Measurements from ENCODE around the gene DNAH10.

DNAH10 gene

DNA sequence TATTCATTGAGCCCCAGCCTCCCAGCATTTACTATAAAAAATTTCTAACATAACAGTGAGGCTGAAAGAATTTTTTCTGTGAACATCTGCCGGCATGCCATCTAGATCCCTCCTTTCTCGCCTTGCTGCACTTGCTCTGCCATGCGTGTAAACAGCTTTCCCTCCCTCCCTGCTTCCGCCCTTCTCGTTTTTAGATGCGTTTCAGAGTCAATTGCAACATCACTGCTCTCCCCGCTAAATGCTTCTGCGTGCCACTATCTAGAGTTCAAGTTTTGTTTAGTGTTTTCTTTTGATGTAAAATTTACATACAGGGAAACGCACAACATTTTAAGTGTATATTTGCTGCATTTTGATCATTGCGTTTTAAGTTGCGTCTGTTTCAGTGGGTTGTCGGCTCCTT lies 126.9 kb downstream of the DNAH10 start:
- no peak for TF ChIP-seq CTCF (IDR thresholded peaks at IDR 0.05; ENCODE audit: borderline replicate concordance, control extremely low read depth, extremely low read depth, insufficient read depth, missing control alignments)
- in situ Hi-C loops (cut with MboI; ENCODE audit: low sequenced_read_pairs, unreplicated experiment): no loop called here
- DNase-seq (ENCODE audit: low spot score): no peak

DNA sequence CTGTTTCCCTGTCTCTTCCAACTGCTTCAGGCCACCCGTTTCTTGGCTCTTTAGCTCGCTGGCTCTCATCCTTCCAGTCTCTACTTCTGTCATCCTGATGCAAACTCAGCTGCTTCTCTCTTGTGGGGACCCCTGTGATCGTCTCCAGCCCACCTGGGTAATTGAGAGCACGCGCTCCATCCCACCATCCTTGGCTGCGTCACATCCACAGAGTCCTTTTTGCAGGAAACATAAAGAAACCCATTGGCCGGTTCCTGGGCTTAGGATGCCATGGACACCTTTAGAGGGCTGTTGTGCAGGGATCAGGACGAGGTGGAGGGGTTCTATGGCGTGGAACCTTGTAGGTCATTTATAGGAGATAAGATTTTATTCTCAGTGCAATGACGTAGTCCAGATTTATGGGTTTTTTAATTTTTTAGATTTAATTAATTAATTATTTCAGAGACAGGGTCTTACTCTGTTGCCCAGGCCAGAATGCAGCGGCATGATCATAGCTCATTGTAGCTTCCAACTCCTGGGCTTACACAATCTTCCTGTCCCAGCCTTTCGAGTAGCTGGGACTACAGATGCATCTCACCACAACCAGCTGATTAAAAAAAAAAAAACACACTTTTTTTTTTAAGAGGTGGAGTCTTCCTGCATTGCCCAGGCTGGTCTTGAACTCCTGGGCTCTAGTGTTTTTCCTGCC lies 127.9 kb downstream of the DNAH10 start:
- DNase-seq (ENCODE audit: low spot score): no peak
- in situ Hi-C loops (cut with MboI; ENCODE audit: low sequenced_read_pairs, unreplicated experiment): no loop called here
- no peak for TF ChIP-seq CTCF (IDR thresholded peaks at IDR 0.05; ENCODE audit: borderline replicate concordance, control extremely low read depth, extremely low read depth, insufficient read depth, missing control alignments)

DNA sequence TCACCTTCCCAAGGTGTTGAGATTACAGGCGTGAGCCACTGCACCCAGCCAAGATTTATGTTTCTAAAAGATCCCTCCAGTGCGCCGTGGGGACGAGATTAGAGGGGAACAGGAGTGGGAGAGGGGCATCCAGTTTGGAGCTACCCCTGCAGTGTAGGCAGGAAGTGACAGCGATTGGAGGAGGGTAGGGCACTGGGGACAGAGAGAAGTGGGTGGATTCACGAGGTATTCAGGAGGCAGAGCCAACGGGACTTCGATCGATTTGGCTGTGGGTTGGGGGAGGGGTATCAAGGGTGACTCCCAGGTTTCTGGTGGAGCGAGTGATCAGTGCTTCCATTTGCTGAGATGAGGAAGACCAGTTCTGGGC lies 128.4 kb downstream of the DNAH10 start:
- no peak for TF ChIP-seq CTCF (IDR thresholded peaks at IDR 0.05; ENCODE audit: borderline replicate concordance, control extremely low read depth, extremely low read depth, insufficient read depth, missing control alignments)
- in situ Hi-C loops (cut with MboI; ENCODE audit: low sequenced_read_pairs, unreplicated experiment): no loop called here
- no peak for DNase-seq (ENCODE audit: low spot score)

DNA sequence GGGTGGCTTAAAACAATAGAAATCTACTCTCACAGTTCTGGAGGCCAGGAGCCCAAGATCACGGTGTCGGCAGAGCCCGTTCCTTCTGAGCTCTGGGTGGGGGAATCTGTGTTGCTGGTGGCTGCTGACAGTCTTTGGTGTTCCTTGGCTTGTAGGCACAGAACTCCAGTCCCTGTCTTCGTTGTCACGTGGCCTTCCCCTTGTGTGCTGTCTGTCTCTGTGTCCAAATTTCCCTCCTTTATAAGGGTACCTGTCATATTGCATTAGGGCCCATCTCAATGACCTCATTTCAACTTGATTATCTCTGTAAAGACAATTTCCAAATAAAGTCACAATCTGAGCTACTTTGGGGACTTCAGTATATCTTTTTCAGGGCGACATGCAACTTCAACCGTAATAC lies 128.9 kb downstream of the DNAH10 start:
- in situ Hi-C loops (cut with MboI; ENCODE audit: low sequenced_read_pairs, unreplicated experiment): no loop called here
- TF ChIP-seq CTCF (IDR thresholded peaks at IDR 0.05; ENCODE audit: borderline replicate concordance, control extremely low read depth, extremely low read depth, insufficient read depth, missing control alignments): no peak
- no peak for DNase-seq (ENCODE audit: low spot score)

DNA sequence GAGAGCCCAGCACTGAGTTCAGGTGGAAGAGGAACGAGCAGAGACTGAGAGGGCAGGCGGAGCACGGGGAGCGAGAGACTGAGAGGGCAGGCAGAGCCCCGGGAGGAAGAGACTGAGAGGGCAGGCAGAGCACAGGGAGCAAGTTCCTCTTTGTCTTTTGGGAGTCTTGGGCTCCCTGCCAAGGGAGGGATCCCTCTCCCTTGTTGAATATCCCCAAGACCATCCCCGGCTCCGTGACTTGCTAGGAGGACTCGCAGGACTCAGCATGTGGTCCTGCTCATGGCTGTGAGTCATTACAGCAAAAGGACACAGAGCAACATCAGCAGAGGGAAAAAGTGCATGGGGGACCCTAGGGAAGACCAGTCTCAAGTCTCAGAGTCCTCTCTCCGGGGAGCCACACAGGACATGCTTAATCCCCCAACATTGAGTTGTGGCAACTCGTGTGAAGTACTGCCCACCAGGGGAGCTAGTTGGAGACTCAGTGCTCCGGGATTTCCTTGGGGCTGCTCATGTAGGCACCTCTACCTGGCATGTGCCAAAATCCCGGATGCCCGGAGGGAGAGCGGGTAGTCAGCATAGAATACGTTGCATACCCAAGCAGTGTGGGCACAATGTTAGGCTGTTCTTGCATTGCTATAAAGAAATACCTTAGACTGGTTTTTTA lies 129.5 kb downstream of the DNAH10 start:
- in situ Hi-C loops (cut with MboI; ENCODE audit: low sequenced_read_pairs, unreplicated experiment): no loop called here
- TF ChIP-seq CTCF (IDR thresholded peaks at IDR 0.05; ENCODE audit: borderline replicate concordance, control extremely low read depth, extremely low read depth, insufficient read depth, missing control alignments): no peak
- no peak for DNase-seq (ENCODE audit: low spot score)

DNA sequence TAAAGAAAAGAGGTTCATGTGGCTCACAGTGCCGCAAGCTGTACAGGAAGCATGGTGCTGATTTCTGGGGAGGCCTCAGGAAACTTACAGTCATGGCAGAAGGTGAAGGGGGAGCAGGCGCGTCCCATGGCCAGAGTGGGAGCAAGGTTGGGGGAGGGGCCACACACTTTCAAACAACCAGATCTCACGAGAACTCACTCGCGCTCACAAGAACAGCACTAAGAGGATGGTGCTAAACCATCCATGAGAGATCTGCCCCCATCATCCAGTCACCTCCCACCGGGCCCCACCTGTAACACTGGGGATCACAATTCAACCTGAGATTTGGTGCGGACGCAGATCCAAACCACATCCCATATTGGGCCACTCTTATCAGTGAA lies 130.1 kb downstream of the DNAH10 start:
- no peak for TF ChIP-seq CTCF (IDR thresholded peaks at IDR 0.05; ENCODE audit: borderline replicate concordance, control extremely low read depth, extremely low read depth, insufficient read depth, missing control alignments)
- in situ Hi-C loops (cut with MboI; ENCODE audit: low sequenced_read_pairs, unreplicated experiment): no loop called here
- no peak for DNase-seq (ENCODE audit: low spot score)

Measured in GM13976 (cell line).